GM12874 (cell line): ENCODE measurements around the gene ME3.

Source experiments
- TF ChIP-seq, protein P1 (sequence below): IDR thresholded peaks from 2 replicates; pipeline ENCODE4 v1.5.1; 2011; ENCODE audit warnings: low read depth, mild to moderate bottlenecking, control low read depth, low read length, moderate library complexity; ENCODE audit not compliant: insufficient read depth

Gene ME3

DNA sequence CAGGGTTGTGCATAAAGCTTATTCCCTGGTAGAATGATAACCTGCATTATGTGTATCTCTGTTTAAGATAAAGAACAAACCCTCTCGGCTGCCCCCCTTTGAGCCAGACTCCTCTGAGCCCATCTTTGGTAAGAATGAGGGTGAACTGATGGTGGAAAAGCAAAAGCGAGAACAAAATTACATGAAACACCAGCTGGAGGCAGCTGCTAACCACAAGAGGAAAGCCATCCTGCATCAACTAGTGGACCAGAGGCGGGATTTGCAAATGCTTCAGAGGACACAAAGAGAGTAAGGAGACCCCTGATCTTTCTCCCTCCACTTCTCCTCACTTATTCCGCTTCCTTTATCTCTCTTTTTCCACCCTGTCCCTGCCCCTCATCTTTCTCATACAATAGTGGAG is 257.4 kb downstream of the ME3 start:
- TF ChIP-seq, protein P1, sequence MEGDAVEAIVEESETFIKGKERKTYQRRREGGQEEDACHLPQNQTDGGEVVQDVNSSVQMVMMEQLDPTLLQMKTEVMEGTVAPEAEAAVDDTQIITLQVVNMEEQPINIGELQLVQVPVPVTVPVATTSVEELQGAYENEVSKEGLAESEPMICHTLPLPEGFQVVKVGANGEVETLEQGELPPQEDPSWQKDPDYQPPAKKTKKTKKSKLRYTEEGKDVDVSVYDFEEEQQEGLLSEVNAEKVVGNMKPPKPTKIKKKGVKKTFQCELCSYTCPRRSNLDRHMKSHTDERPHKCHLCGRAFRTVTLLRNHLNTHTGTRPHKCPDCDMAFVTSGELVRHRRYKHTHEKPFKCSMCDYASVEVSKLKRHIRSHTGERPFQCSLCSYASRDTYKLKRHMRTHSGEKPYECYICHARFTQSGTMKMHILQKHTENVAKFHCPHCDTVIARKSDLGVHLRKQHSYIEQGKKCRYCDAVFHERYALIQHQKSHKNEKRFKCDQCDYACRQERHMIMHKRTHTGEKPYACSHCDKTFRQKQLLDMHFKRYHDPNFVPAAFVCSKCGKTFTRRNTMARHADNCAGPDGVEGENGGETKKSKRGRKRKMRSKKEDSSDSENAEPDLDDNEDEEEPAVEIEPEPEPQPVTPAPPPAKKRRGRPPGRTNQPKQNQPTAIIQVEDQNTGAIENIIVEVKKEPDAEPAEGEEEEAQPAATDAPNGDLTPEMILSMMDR: no peak

DNA sequence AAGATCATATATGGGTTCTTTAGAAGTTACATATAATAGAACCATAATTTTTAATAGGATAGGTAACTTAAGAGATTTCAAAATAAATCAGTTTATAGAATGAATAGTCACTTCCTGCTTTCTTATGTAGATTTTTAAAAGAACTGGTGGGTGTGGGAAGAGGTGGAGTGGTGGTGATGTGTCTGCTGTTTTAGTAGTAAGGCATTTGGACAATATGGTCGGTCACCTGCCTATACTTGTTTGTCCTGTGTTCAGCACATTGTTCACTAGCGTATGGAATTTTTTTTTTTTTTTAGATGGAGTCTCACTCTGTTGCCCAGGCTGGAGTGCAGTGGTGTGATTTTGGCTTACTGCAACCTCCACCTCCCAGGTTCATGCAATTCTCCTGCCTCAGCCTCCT is 258.4 kb downstream of the ME3 start:
- TF ChIP-seq, protein P1: no peak

DNA sequence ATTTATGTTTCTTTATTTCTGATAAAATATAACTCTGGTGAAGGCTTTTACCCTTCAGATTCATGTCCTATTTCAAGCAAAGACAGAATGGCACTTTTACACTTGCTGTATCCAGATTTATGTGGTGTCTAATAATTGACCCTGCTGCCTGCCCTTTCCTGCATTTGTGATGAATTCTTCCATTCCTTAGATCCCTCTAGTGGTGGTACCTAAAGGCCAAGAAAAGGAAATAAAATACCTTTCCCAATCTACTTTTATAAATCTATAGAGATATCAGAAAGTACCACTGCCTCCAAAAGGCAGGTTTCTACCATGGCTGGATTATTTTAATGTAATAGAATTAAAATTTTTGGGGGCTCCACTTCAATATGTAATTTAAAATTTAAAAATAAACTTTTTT is 263.6 kb downstream of the ME3 start:
- TF ChIP-seq, protein P1: no peak

DNA sequence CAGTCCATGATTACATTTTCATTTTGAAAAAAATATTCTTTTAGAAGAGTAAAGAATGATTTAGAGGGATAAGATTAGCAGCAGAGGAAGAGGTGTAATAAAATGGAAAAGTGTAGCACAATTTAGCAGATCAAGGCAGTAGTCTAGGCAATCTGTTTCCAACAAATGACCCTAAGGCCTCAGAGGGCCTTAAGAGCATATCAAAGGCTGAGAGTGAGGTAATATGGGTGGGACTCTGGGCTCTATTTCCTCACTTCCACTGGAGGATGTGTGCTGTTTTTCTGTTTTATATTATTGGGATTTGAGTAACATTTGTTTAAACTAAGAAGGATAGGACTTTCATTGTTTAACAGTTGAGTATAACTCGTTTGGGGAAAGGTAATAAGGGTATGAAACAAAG is 269.0 kb downstream of the ME3 start:
- TF ChIP-seq, protein P1: no peak

DNA sequence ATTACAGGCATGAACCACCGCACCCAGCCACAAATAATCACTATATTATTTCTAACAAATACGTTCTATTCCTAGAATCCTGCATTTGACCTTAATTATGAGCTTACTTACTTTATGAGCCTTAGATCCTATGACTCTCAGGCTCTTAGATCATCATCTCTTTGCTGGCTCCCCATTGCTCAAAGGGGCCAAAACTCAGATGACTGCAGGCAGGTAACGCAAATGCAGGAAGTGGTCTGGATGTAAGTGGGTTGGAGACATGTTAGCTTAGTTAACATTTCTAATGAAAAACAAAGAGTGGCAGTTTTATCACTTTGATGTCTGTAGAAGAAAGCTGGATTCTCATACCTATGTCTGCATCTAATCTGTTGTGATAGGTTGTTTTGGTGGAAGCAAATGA is 274.3 kb downstream of the ME3 start:
- TF ChIP-seq, protein P1: no peak

DNA sequence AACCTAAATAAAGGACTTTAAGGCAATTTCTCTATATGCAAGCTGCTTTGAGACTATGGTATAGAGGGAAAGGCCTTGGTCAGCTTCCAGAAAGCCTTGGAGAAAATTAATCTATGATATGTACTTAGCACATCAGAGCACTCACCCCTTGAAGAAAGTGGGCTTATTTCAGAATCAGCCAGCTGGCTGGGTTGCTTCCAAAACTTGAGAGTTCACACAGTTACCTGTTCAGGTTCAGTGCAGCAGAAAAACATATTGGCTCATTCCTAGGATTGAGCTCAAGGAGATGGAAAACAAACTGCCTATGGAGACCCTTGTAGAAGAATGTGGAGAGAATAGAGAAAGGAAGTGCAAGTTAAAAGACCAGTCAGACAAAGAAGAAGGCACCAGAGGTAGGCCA is 275.1 kb downstream of the ME3 start:
- TF ChIP-seq, protein P1: no peak

DNA sequence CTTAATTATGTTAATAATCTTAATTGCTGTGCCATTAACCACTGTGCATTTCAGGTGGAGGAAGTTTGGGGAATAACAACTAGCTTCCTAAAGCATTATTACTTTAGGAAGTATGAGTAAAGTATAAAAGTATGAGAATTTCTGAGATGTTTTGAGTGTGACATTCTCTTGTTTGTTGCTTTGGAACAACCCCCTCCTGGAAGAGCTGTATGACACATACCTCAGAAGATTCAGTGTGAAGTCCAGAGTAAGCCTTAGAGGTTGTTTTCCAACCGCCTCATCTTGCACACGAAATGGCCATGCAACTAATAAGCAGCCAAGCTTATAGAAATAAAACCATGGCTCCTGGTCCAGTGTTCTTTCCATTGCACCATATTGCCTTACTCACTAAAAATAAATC is 276.0 kb downstream of the ME3 start:
- TF ChIP-seq, protein P1: no peak

DNA sequence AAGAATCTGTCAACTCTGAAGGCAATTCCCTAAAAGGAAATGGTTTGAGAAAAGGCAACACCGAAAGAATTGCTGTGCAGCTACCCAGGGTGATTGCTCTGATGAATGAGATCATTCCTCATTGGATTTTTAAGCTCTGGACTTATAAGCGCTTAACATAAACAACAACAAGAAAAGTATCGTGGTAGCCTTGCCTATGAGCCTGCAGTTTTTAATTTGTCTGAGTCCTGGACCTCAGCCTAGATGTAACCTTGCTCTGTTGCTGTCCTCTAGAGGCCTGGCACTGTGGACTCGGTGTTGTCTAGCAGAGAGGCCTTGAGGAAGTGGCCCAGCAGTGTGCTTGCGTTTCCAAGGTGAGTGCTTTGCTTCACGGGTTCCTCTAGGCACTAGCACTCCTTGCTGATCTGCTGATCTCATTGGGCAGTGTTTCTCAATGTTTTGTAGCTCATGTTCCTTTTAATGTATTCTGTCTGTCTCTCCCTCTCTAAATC is 277.3 kb downstream of the ME3 start:
- TF ChIP-seq, protein P1: no peak
